SK-N-MC (cell line): Measurements from ENCODE around the gene ENPP3.

Source experiments
- DNase-seq: peaks from one replicate; pipeline ENCODE4 v3.0.0-alpha.2; 2011; ENCODE audit warnings: low read depth, low spot score
- H3K27ac ChIP-seq: fragments of 200-600 bp; sonication (generic); 2 replicates; pipeline ENCODE4 v1.5.1; 2016; ENCODE audit warnings: mixed run types
- H3K36me3 ChIP-seq: fragments of 200-600 bp; sonication (generic); 2 replicates; pipeline ENCODE4 v1.6.1; 2017; ENCODE audit warnings: antibody characterized with exemption, low read length, mixed read lengths; ENCODE audit not compliant: insufficient read depth
- H3K4me3 ChIP-seq: fragments of 200-600 bp; sonication (generic); 2 replicates; pipeline ENCODE4 v1.5.1; 2016
- H3K9ac ChIP-seq: fragments of 200-600 bp; sonication (generic); 2 replicates; pipeline ENCODE4 v1.8.0; 2017; ENCODE audit warnings: mixed run types, mixed read lengths; ENCODE audit not compliant: insufficient read length
- H3K9me3 ChIP-seq: fragments of 200-600 bp; sonication (generic); 2 replicates; pipeline ENCODE4 v1.6.1; 2017; ENCODE audit warnings: low read depth, mild to moderate bottlenecking, antibody characterized with exemption, low read length, moderate library complexity, mixed read lengths
- EZH2 ChIP-seq: fragments of 200-600 bp; sonication (generic); IDR thresholded peaks from one replicate; pipeline ENCODE4 v1.6.1; 2017; ENCODE audit warnings: antibody characterized with exemption
- FOXP2 ChIP-seq: optimal IDR thresholded peaks from 2 replicates; pipeline ENCODE3; 2011; ENCODE audit warnings: mild to moderate bottlenecking, moderate library complexity; ENCODE audit not compliant: insufficient read depth; ENCODE audit errors: extremely low read length, control extremely low read depth
- POLR2AphosphoS5 ChIP-seq: IDR thresholded peaks from 2 replicates; pipeline ENCODE4 v1.6.1; 2012; ENCODE audit warnings: mild to moderate bottlenecking, low read depth, low read length, borderline replicate concordance

The ENPP3 gene

DNA sequence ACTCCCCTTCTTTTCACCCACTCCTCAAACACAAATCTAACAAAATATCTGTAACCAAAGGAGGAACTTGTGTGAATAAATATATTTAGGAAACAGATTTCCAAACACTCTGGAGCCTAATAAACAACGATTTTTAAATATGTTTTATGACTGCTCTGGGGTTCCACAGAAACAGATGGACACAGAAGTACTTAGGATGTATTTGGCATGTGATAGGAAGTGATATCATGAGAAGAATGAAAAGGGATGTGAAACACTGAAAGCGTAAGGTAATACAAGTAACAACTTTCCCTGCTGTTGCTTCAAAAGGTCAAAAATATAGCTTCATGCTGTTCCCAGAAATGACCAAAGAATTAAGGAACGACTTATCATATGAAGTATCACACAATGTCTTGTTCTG, 144.6 kb downstream of the ENPP3 start:
- no peaks in the 10 kb centered on the region for H3K36me3 ChIP-seq
- H3K27ac ChIP-seq: no peak overlapping the region
- no peaks in the 10 kb centered on the region for H3K9me3 ChIP-seq
- DNase-seq: no peak
- TF ChIP-seq POLR2AphosphoS5 (no peak), EZH2 (no peak), FOXP2 (no peak)
- no peak overlapping the region for H3K4me3 ChIP-seq
- no peak overlapping the region for H3K9ac ChIP-seq

DNA sequence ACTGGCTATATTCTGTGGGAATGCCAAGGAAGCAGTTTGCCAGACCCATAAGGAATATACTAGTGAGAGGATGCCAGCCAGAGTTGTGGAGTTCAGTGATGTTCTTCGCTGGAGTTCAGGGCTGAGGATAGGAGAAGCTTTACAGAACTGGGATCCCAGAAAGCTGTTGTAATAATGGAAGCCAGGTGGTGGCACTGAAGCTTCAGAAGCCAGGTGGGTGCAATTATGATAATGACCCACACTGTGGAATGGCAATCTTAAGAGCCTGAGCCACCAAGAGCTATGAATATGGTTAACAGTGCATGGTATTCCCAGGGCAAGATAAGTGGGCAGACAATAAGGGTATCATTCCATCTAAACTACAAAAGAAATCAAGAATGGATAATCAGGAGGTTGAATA, 145.7 kb downstream of the ENPP3 start:
- no peaks in the 10 kb centered on the region for H3K9me3 ChIP-seq
- no peaks in the 10 kb centered on the region for H3K36me3 ChIP-seq
- no peak overlapping the region for H3K9ac ChIP-seq
- TF ChIP-seq POLR2AphosphoS5: no peak
- no peak for TF ChIP-seq FOXP2
- no peak for TF ChIP-seq EZH2
- no peak overlapping the region for H3K4me3 ChIP-seq
- H3K27ac ChIP-seq: no peak overlapping the region
- no peak for DNase-seq

GRCh38 chr6:131784561-131784960, 147.5 kb downstream of the ENPP3 start:
- DNase-seq: no peak
- Histone ChIP-seq H3K4me3 (no peak overlapping the region), H3K9ac (no peak overlapping the region), H3K36me3 (no peaks in the 10 kb centered on the region), H3K27ac (no peak overlapping the region), H3K9me3 (no peaks in the 10 kb centered on the region)
- TF ChIP-seq POLR2AphosphoS5 (no peak), FOXP2 (no peak), EZH2 (no peak)

GRCh38 chr6:131787079-131787478, 150.0 kb downstream of the ENPP3 start:
- Histone ChIP-seq H3K27ac (no peak overlapping the region), H3K4me3 (no peak overlapping the region), H3K9ac (no peak overlapping the region), H3K36me3 (no peaks in the 10 kb centered on the region), H3K9me3 (no peaks in the 10 kb centered on the region)
- DNase-seq: no peak
- TF ChIP-seq EZH2 (no peak), POLR2AphosphoS5 (no peak)

DNA sequence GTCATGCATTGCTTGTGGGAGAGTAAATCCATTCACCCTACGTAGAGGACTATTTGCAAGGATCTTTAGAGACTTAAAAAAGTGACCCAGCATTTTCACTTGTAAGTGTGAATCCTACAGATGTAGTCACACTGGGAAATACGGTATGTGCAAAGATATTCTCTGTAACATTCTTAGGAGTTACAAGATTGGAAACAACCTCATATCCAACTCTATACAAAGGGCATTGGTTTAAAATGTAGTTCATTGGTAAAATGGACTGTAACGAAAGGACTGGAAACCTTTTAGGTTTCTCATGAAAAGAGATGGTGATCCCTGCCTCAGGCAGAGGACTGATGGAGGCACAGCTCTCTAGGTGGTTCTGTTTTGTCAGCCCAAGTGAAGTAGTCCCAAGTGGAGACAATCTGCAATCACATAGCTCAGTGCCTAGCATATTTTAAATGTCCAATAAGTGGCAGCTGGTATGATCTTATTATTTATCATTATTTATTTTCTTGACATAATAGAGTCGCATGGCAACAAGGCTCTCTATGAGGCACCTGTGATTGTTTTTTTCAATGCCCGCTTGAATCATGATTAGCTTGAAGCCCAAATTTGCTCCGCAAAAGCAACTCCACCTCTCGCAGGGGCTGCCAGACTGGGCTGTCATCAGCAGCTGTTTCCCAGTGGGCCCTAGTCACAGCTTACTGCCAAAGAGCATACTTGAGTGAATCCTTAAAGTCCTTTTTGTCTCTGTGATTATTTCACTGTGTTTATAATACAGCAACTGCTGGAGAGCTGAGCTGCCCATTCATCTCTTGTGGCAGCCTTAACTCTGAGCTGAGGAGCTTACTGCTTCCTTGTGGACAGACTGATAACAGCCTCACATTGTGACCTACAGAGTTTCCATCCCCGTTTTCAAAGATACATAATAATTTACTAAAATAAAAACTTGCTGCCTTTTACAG, 150.9 kb downstream of the ENPP3 start:
- H3K27ac ChIP-seq: no peak overlapping the region
- no peak overlapping the region for H3K4me3 ChIP-seq
- no peaks in the 10 kb centered on the region for H3K9me3 ChIP-seq
- TF ChIP-seq EZH2 (no peak), POLR2AphosphoS5 (no peak), FOXP2 (no peak)
- DNase-seq: no peak
- H3K36me3 ChIP-seq: no peaks in the 10 kb centered on the region
- H3K9ac ChIP-seq: no peak overlapping the region

GRCh38 chr6:131789219-131789618, 152.1 kb downstream of the ENPP3 start:
- H3K4me3 ChIP-seq: no peak overlapping the region
- no peak overlapping the region for H3K9ac ChIP-seq
- no peak for TF ChIP-seq EZH2
- no peak for TF ChIP-seq FOXP2
- no peak for TF ChIP-seq POLR2AphosphoS5
- no peaks in the 10 kb centered on the region for H3K9me3 ChIP-seq
- H3K36me3 ChIP-seq: no peaks in the 10 kb centered on the region
- no peak for DNase-seq
- H3K27ac ChIP-seq: no peak overlapping the region

DNA sequence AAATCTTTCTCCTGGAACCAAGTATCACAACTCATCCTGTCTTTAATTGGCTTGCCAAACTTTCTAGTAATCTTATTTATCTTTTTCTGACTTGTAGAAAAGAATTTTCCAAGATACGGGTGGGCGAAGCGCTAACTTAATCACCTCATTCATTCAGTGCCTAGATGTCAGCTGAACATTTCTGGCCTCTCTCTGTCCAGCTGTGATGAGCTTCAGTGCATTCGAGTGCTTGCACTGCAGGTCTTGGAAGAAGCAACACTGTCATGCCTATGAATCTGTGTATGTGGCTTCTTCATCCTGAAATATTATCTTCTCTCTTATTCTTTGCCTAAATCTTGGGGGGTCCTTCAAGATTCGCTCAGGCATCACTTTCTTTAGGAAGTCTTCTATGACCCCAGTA, 154.4 kb downstream of the ENPP3 start:
- no peak for DNase-seq
- no peaks in the 10 kb centered on the region for H3K36me3 ChIP-seq
- H3K9ac ChIP-seq: no peak overlapping the region
- no peak overlapping the region for H3K4me3 ChIP-seq
- TF ChIP-seq POLR2AphosphoS5 (no peak), FOXP2 (no peak), EZH2 (no peak)
- no peak overlapping the region for H3K27ac ChIP-seq
- no peaks in the 10 kb centered on the region for H3K9me3 ChIP-seq

- no peak overlapping the region for H3K9ac ChIP-seq
- no peak overlapping the region for H3K4me3 ChIP-seq
- no peaks in the 10 kb centered on the region for H3K36me3 ChIP-seq
- no peak for TF ChIP-seq EZH2
- TF ChIP-seq POLR2AphosphoS5: no peak
- no peak for TF ChIP-seq FOXP2
- H3K9me3 ChIP-seq: no peaks in the 10 kb centered on the region
- H3K27ac ChIP-seq: no peak overlapping the region
- DNase-seq: no peak
These were observed 155.0 kb downstream of the ENPP3 start for GRCh38 chr6:131792091-131792496.
